ENCODE results near the gene RASGEF1B. TPM values are rescaled to one million over a fixed set of nuclear protein-coding genes. Genes with fewer than 3 reads are reported as not detected.

The RASGEF1B gene
- polyA plus RNA-seq, 2 of the 4 experiments (the other 2 are of a cell fraction) = 0.16 TPM; not detected in 1

DNA sequence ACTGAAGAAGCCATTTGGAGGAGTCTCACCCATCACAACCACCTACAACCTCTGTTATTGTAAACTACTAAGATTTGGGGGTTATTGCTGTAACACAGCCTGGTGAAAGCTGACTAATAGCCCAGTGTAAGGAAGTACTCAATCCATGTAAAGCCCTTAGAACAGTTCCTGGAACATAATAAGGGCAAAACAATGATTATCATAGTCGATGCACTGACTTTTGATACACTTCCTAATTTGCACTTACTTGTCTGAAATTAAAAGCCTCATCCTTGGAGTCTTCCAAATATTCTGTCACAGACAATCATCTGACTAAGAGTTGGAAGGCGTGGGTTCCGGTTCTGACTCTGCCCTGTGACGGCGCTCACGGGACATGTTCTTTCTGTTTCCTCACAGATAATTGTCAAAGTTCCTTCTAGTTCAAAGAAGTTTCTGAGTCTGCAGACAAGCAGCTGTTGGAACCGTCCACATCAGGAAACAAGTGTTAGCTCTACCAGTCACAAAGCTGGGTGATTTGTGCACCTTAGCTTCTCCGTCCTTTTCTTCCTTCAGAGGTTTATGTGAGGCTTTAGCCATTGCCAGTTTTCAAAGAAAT, 33.4 kb upstream of the RASGEF1B start:
- Histone ChIP-seq H3K4me2 (no peak overlapping the region), H3K4me1 (no peaks in the 10 kb centered on the region), H3K9me3 (no peaks in the 10 kb centered on the region), H3K4me3 (no peak overlapping the region), H3K27ac (no peak overlapping the region)
- FAIRE-seq = no peak
- WGBS (ENCODE audit: missing lambda C conversion rate) = 62% methylated on average over 8 of the region's 8 CpGs
- no peak for ATAC-seq
- ChIA-PET CTCF (interaction anchor here (0.9 kb wide), 1 partner anchor 763 kb away, joined by 3 read pairs; no protein-coding TSS in a partner anchor), POLR2A (no interaction called here)
- no peak for DNase-seq (ENCODE audit: low read depth in 1 of 2, low spot score in 1 of 2)
- no peak for TF ChIP-seq TFCP2L1 (CRISPR knock-in tag; IDR thresholded peaks at IDR 0.05)
- TF ChIP-seq, protein P1, sequence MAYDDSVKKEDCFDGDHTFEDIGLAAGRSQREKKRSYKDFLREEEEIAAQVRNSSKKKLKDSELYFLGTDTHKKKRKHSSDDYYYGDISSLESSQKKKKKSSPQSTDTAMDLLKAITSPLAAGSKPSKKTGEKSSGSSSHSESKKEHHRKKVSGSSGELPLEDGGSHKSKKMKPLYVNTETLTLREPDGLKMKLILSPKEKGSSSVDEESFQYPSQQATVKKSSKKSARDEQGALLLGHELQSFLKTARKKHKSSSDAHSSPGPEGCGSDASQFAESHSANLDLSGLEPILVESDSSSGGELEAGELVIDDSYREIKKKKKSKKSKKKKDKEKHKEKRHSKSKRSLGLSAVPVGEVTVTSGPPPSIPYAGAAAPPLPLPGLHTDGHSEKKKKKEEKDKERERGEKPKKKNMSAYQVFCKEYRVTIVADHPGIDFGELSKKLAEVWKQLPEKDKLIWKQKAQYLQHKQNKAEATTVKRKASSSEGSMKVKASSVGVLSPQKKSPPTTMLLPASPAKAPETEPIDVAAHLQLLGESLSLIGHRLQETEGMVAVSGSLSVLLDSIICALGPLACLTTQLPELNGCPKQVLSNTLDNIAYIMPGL (CRISPR knock-in tag; IDR thresholded peaks at IDR 0.05; ENCODE audit: borderline replicate concordance) = no peak
- TF ChIP-seq, protein P2, sequence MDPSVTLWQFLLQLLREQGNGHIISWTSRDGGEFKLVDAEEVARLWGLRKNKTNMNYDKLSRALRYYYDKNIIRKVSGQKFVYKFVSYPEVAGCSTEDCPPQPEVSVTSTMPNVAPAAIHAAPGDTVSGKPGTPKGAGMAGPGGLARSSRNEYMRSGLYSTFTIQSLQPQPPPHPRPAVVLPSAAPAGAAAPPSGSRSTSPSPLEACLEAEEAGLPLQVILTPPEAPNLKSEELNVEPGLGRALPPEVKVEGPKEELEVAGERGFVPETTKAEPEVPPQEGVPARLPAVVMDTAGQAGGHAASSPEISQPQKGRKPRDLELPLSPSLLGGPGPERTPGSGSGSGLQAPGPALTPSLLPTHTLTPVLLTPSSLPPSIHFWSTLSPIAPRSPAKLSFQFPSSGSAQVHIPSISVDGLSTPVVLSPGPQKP (IDR thresholded peaks at IDR 0.05; ENCODE audit: low read depth, low read length) = no peak
- no peak for TF ChIP-seq MAZ (IDR thresholded peaks at IDR 0.05; ENCODE audit: borderline replicate concordance, low read depth, low read length)
- no peak for TF ChIP-seq RARB (CRISPR knock-in tag; IDR thresholded peaks at IDR 0.05)
- TF ChIP-seq, protein P3, sequence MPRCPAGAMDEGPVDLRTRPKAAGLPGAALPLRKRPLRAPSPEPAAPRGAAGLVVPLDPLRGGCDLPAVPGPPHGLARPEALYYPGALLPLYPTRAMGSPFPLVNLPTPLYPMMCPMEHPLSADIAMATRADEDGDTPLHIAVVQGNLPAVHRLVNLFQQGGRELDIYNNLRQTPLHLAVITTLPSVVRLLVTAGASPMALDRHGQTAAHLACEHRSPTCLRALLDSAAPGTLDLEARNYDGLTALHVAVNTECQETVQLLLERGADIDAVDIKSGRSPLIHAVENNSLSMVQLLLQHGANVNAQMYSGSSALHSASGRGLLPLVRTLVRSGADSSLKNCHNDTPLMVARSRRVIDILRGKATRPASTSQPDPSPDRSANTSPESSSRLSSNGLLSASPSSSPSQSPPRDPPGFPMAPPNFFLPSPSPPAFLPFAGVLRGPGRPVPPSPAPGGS (IDR thresholded peaks at IDR 0.05) = no peak
- no peak for TF ChIP-seq SREBF2 (IDR thresholded peaks at IDR 0.05)
- TF ChIP-seq RFX5 (IDR thresholded peaks at IDR 0.05) = no peak
- TF ChIP-seq, protein P4, sequence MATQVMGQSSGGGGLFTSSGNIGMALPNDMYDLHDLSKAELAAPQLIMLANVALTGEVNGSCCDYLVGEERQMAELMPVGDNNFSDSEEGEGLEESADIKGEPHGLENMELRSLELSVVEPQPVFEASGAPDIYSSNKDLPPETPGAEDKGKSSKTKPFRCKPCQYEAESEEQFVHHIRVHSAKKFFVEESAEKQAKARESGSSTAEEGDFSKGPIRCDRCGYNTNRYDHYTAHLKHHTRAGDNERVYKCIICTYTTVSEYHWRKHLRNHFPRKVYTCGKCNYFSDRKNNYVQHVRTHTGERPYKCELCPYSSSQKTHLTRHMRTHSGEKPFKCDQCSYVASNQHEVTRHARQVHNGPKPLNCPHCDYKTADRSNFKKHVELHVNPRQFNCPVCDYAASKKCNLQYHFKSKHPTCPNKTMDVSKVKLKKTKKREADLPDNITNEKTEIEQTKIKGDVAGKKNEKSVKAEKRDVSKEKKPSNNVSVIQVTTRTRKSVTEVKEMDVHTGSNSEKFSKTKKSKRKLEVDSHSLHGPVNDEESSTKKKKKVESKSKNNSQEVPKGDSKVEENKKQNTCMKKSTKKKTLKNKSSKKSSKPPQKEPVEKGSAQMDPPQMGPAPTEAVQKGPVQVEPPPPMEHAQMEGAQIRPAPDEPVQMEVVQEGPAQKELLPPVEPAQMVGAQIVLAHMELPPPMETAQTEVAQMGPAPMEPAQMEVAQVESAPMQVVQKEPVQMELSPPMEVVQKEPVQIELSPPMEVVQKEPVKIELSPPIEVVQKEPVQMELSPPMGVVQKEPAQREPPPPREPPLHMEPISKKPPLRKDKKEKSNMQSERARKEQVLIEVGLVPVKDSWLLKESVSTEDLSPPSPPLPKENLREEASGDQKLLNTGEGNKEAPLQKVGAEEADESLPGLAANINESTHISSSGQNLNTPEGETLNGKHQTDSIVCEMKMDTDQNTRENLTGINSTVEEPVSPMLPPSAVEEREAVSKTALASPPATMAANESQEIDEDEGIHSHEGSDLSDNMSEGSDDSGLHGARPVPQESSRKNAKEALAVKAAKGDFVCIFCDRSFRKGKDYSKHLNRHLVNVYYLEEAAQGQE (IDR thresholded peaks at IDR 0.05) = no peak
- no peak for TF ChIP-seq MYC (IDR thresholded peaks at IDR 0.05; ENCODE audit: borderline replicate concordance, low read length)
- TF ChIP-seq, protein P5, sequence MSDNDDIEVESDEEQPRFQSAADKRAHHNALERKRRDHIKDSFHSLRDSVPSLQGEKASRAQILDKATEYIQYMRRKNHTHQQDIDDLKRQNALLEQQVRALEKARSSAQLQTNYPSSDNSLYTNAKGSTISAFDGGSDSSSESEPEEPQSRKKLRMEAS (IDR thresholded peaks at IDR 0.05) = no peak
- TF ChIP-seq HOXB5 (CRISPR knock-in tag; IDR thresholded peaks at IDR 0.05) = no peak
- TF ChIP-seq SMC3 (IDR thresholded peaks at IDR 0.05) = no peak
- no peak for TF ChIP-seq HDAC2 (IDR thresholded peaks at IDR 0.05)

DNA sequence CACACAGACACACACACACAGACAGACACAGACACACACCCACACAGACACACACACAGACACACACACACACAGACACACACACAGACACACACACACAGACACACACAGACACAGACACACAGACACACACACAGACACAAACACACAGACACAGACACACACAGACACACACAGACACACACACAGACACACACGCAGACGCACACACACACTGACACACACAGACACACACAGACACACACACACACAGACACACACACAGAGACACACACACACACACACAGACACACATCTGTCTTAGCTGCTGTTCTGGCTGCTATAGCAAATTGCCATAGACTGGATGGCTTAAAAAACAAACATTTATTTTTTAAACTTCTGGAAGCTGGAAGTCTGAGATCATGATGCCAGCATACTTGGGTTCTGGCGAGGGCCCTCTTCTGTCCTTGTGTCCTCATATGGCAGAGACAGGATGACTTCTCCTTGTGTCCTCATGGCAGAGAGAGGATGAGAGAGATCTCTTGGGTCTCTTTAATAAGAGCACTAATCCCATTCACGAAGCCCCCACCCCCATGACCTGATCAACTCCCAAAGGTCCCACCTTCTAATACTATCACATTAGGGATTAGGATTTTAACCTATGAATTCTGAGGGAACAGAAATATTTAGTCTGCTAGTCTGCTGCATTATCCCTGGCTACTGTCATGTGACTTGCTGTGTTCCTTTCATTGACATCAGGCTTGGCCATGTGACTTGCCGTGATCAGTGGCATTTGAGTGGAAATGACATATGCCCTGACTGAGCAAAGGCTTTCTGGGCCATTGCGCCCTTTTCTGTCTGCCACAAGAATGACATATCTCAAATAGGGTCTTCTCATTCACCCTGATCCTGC, 32.7 kb upstream of the RASGEF1B start:
- Histone ChIP-seq H3K9me3 (no peaks in the 10 kb centered on the region), H3K4me2 (no peak overlapping the region), H3K4me1 (no peaks in the 10 kb centered on the region), H3K4me3 (no peak overlapping the region), H3K27ac (no peak overlapping the region)
- FAIRE-seq = no peak
- WGBS (ENCODE audit: missing lambda C conversion rate) = 54% methylated on average over 6 of the region's 6 CpGs
- ATAC-seq = no peak
- ChIA-PET CTCF (no interaction called here), POLR2A (no interaction called here)
- DNase-seq (ENCODE audit: low read depth in 1 of 2, low spot score in 1 of 2) = no peak
- TF ChIP-seq, protein P6, sequence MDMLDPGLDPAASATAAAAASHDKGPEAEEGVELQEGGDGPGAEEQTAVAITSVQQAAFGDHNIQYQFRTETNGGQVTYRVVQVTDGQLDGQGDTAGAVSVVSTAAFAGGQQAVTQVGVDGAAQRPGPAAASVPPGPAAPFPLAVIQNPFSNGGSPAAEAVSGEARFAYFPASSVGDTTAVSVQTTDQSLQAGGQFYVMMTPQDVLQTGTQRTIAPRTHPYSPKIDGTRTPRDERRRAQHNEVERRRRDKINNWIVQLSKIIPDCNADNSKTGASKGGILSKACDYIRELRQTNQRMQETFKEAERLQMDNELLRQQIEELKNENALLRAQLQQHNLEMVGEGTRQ (IDR thresholded peaks at IDR 0.05) = 0 out of 2 replicates have a peak, but pooled peaks have one; percentile 17
- no peak for TF ChIP-seq PHF8 (IDR thresholded peaks at IDR 0.05; ENCODE audit: borderline replicate concordance, low read depth)

Data from A549 (cell line).